Ovary (tissue), 9 donors: ENCODE measurements around the gene P2RY2. TPM values are rescaled to one million over a fixed set of nuclear protein-coding genes. Genes with fewer than 3 reads are reported as not detected.
A peak's percentile ranks its signal among the peaks of the same experiment; 100 is the strongest.

Experiments used
- DNase-seq, 5 donors: peaks; one replicate each; pipeline ENCODE4 v3.0.0-alpha.2; 2019 to 2020
- H3K27ac ChIP-seq, 2 donors: fragments of 200-600 bp; one replicate each; pipeline versions ENCODE4 v1.5.1 to v1.8.0; 2019 to 2022
- H3K27me3 ChIP-seq: fragments of 200-600 bp; one replicate; pipeline ENCODE4 v1.8.0; 2022
- H3K36me3 ChIP-seq: fragments of 200-600 bp; sonication (generic); one replicate; pipeline ENCODE4 v1.5.1; 2019
- H3K4me1 ChIP-seq: one replicate; pipeline ENCODE4 v1.8.1; 2013; ENCODE audit warnings: mild to moderate bottlenecking, moderate library complexity; ENCODE audit not compliant: insufficient read depth
- H3K4me3 ChIP-seq: fragments of 200-600 bp; sonication (generic); one replicate; pipeline ENCODE4 v1.5.1; 2017
- H3K9me3 ChIP-seq, 2 donors: fragments of 200-600 bp in 1 of 2; sonication (generic) in 1 of 2; one replicate each; pipeline versions ENCODE4 v1.5.1 to v1.8.1; 2013 to 2019; ENCODE audit warnings: mild to moderate bottlenecking in 1 of 2, moderate library complexity in 1 of 2
- CTCF ChIP-seq, 3 donors: fragments of 450-650 bp in 2 of 3; fragments of 200-600 bp in 1 of 3; IDR thresholded peaks; one replicate each; pipeline versions ENCODE4 v1.5.1 to v1.8.0; 2016 to 2022; ENCODE audit warnings: antibody characterized with exemption in 3 of 3, mild to moderate bottlenecking in 1 of 3
- EP300 ChIP-seq: sonication (generic); formaldehyde crosslinking; IDR thresholded peaks from one replicate; pipeline ENCODE4 v1.6.1; 2017; ENCODE audit warnings: antibody characterized with exemption
- POLR2A ChIP-seq: fragments of 450-650 bp; IDR thresholded peaks from one replicate; pipeline ENCODE4 v1.6.1; 2017; ENCODE audit warnings: antibody characterized with exemption, mild to moderate bottlenecking, moderate library complexity
- WGBS, 3 donors: extraction: QIAGEN DNeasy Blood & Tissue Kit in 1 of 3; methylation state at CpG; one replicate each; pipeline versions ENCODE4 v1.1.5 to v1.1.7; 2013 to 2017; 5-methylcytosine and 5-hydroxymethylcytosine counted together
- intact Hi-C, 4 donors: fragments of 100-400 bp; cut with DNase I; formaldehyde crosslinking; loops; one replicate each; pipeline versions ENCODE4 v1.11.0 to v1.15.1; 2022 to 2023
- polyA plus RNA-seq, 2 donors: library from polyadenylated mRNA; stranded (reverse); fragments of 200-250 nt in 1 of 2; fragments of 350-450 nt in 1 of 2; fragmentation: Illumina TruSeq in 1 of 2; extraction: RNeasy Lipid Tissue Mini Kit (QIAGEN cat#74804) in 1 of 2; gene quantifications; one replicate each; pipeline ENCODE4 v1.2.3, GENCODE V29; 2013 to 2014
- total RNA-seq, 7 donors: library from RNA; depleted of rRNA in 2 of 7; stranded (reverse); fragments of >200 nt in 2 of 7; fragmentation: NEBNext Ultra II Directional in 3 of 7; extraction: Animal tissue kit (Norgen Biotek cat#: 25700) in 3 of 7; gene quantifications; one replicate each; pipeline versions ENCODE4 v1.1.0 to v1.2.4, GENCODE V29; 2016 to 2023
- donor health status: DM: no; HTN: no; CAD: no; lungs with moderate emphysema.
- donor health status: DM: no; HTN: no; CAD: no.
- donor health status: Bipolar disorder and iron deficiency.
- donor health status: DM: yes; HTN: yes; CAD: no.
- donor health status: DM: no; HTN: no; CAD: no.
- donor health status: DM: yes; HTN: yes; CAD: no.

The P2RY2 gene
- total and polyA plus RNA-seq, 9 donors = 0.44 to 1.6 (median 1.0) TPM

GRCh38 chr11:73243093-73243485 is 25.0 kb downstream of the P2RY2 start:
- no peaks in the 10 kb centered on the region for H3K27me3 ChIP-seq
- H3K4me3 ChIP-seq = no peak overlapping the region
- DNase-seq = peak in 1 of 5 donors; percentile 14
- peaks cover 2% of the 10 kb centered on the region for H3K4me1 ChIP-seq
- no peak for TF ChIP-seq EP300
- no peak for TF ChIP-seq POLR2A
- TF ChIP-seq CTCF (IDR thresholded peaks at IDR 0.05) = no peak
- no peaks in the 10 kb centered on the region for H3K9me3 ChIP-seq
- WGBS, 3 donors = 64 to 81% (median 80%) methylated on average over 8 of the region's 8 CpGs
- H3K27ac ChIP-seq = no peak overlapping the region
- intact Hi-C loops = loop anchor here in 2 of 4 donors (5.0 to 10.0 kb wide), 3 partner anchors 56 to 518 kb away; no protein-coding TSS in a partner anchor
- no peaks in the 10 kb centered on the region for H3K36me3 ChIP-seq

GRCh38 chr11:73244589-73245240 is 26.6 kb downstream of the P2RY2 start:
- intact Hi-C loops = loop anchor here in 2 of 4 donors (5.0 to 10.0 kb wide), 3 partner anchors 57 to 520 kb away; no protein-coding TSS in a partner anchor

GRCh38 chr11:73245461-73245860 is 27.4 kb downstream of the P2RY2 start:
- Histone ChIP-seq H3K27me3 (no peaks in the 10 kb centered on the region), H3K4me3 (no peak overlapping the region), H3K9me3 (no peaks in the 10 kb centered on the region), H3K27ac (no peak overlapping the region), H3K4me1 (peaks cover 2% of the 10 kb centered on the region), H3K36me3 (no peaks in the 10 kb centered on the region)
- intact Hi-C loops = loop anchor here in 1 of 4 donors (10.0 kb wide), 1 partner anchor 521 kb away; no protein-coding TSS in a partner anchor
- DNase-seq = peak in 2 of 5 donors; percentile 1 to 13
- 68 to 78% (median 77%) methylated on average over 6 of the region's 6 CpGs for WGBS, 3 donors
- TF ChIP-seq EP300 (no peak), POLR2A (no peak), CTCF (IDR thresholded peaks at IDR 0.05) (no peak)

More at GRCh38 chr11:73244589-73245240, 26.6 kb downstream of the P2RY2 start:
- Histone ChIP-seq H3K36me3 (no peaks in the 10 kb centered on the region), H3K27ac (no peak overlapping the region), H3K27me3 (no peaks in the 10 kb centered on the region), H3K4me1 (peaks cover 2% of the 10 kb centered on the region), H3K4me3 (no peak overlapping the region), H3K9me3 (no peaks in the 10 kb centered on the region)
- WGBS, 3 donors = 40 to 64% (median 41%) methylated on average over 4 of the region's 4 CpGs
- peak in 1 of 5 donors; percentile 11 for DNase-seq
- TF ChIP-seq EP300 (no peak), POLR2A (no peak), CTCF (IDR thresholded peaks at IDR 0.05) (no peak)

- Histone ChIP-seq H3K36me3 (no peaks in the 10 kb centered on the region), H3K4me3 (no peak overlapping the region), H3K4me1 (peaks cover 2% of the 10 kb centered on the region), H3K27ac (no peak overlapping the region), H3K27me3 (no peaks in the 10 kb centered on the region), H3K9me3 (no peaks in the 10 kb centered on the region)
- TF ChIP-seq EP300 = no peak
- no peak for TF ChIP-seq CTCF (IDR thresholded peaks at IDR 0.05)
- TF ChIP-seq POLR2A = no peak
- no peak for DNase-seq
- 66 to 67% (median 66%) methylated on average over 2 of the region's 2 CpGs for WGBS, 3 donors
- intact Hi-C loops = loop anchor here in 1 of 4 donors (10.0 kb wide), 1 partner anchor 522 kb away; no protein-coding TSS in a partner anchor
Observed at GRCh38 chr11:73246303-73246702, 28.2 kb downstream of the P2RY2 start.
